H1 (cell line): ENCODE data around the gene PXN. TPM values are rescaled to one million over a fixed set of nuclear protein-coding genes. Genes with fewer than 3 reads are reported as not detected.

Experiments used
- CTCF ChIA-PET: fragments of 300-600 bp; sonication (Branson Sonifier 250); formaldehyde crosslinking; loops from one replicate; lab custom pipeline; 2021; ENCODE audit not compliant: partially characterized antibody; lab: Charles Lee
- POLR2A ChIA-PET: fragments of 300-600 bp; sonication (Branson Sonifier 250); formaldehyde crosslinking; loops from one replicate; lab custom pipeline; 2021; ENCODE audit warnings: inconsistent platforms; ENCODE audit not compliant: partially characterized antibody; lab: Charles Lee
- DNase-seq, 2 experiments: peaks; one replicate each; pipeline versions ENCODE4 v3.0.0 to v3.0.0-alpha.2; 2010 to 2022; ENCODE audit warnings: low spot score in 2 of 2, low read depth in 1 of 2, mixed read lengths in 1 of 2
- FAIRE-seq: peaks from 2 replicates; lab custom pipeline; 2011; peaks lifted over from hg19 to GRCh38; lab: Jason Lieb, UNC
- H2AFZ ChIP-seq: 2 replicates; pipeline ENCODE4 v1.8.1; 2012; ENCODE audit warnings: low read length, inconsistent platforms
- H2AK5ac ChIP-seq: 2 replicates; pipeline ENCODE4 v1.6.1; 2013; ENCODE audit warnings: low read depth, low read length
- H2BK120ac ChIP-seq: replicated peaks from 2 replicates; pipeline ENCODE3; 2013; ENCODE audit warnings: low read depth, low read length, inconsistent platforms
- H2BK12ac ChIP-seq: 2 replicates; pipeline ENCODE4 v1.6.1; 2013; ENCODE audit warnings: low read depth, low read length
- H2BK15ac ChIP-seq: 2 replicates; pipeline ENCODE4 v1.6.1; 2013; ENCODE audit warnings: low read length
- H2BK20ac ChIP-seq: 2 replicates; pipeline ENCODE4 v1.6.1; 2013; ENCODE audit warnings: low read length
- H2BK5ac ChIP-seq: 2 replicates; pipeline ENCODE4 v1.6.1; 2013; ENCODE audit warnings: low read depth, low read length
- H3K14ac ChIP-seq: 2 replicates; pipeline ENCODE4 v1.6.1; 2013; ENCODE audit warnings: inconsistent platforms; ENCODE audit not compliant: insufficient read length
- H3K18ac ChIP-seq: 2 replicates; pipeline ENCODE4 v1.6.1; 2013; ENCODE audit warnings: low read length; ENCODE audit errors: extremely low read depth
- H3K23ac ChIP-seq: 2 replicates; pipeline ENCODE4 v1.6.1; 2013; ENCODE audit warnings: inconsistent platforms; ENCODE audit not compliant: insufficient read length
- H3K23me2 ChIP-seq: 2 replicates; pipeline ENCODE4 v1.6.1; 2013; ENCODE audit warnings: low read depth, low read length
- H3K27ac ChIP-seq: 2 replicates; pipeline ENCODE4 v1.6.1; 2011; ENCODE audit warnings: low read depth, low read length, inconsistent platforms
- H3K27me3 ChIP-seq, 4 experiments: replicated peaks in 1 of 4; 1 replicate in 1 of 4; 2 replicates in 3 of 4; pipeline versions ENCODE4 v1.6.1 to v1.8.1; 2011 to 2013; ENCODE audit warnings: low read length in 3 of 4, mild to moderate bottlenecking in 3 of 4, inconsistent platforms in 2 of 4, mixed read lengths in 2 of 4, moderate library complexity in 1 of 4; ENCODE audit not compliant: control insufficient read depth in 3 of 4, insufficient read depth in 3 of 4; ENCODE audit errors: extremely low read depth in 1 of 4
- H3K36me3 ChIP-seq, 4 experiments: 2 replicates each; pipeline versions ENCODE4 v1.6.1 to v1.8.1; 2011 to 2013; ENCODE audit warnings: mild to moderate bottlenecking in 4 of 4, low read length in 3 of 4, moderate library complexity in 2 of 4, control low read depth in 1 of 4, inconsistent platforms in 1 of 4; ENCODE audit not compliant: insufficient read depth in 4 of 4, control insufficient read depth in 2 of 4
- H3K4ac ChIP-seq: replicated peaks from 2 replicates; pipeline ENCODE3; 2013; ENCODE audit warnings: low read length, low read depth, mixed read lengths, inconsistent platforms; ENCODE audit not compliant: insufficient read length
- H3K4me1 ChIP-seq, 4 experiments: replicated peaks in 1 of 4; 1 replicate in 1 of 4; 2 replicates in 3 of 4; pipeline versions ENCODE4 v1.6.1 to v1.8.1; 2011 to 2013; ENCODE audit warnings: low read length in 3 of 4, inconsistent platforms in 2 of 4, mixed read lengths in 1 of 4; ENCODE audit not compliant: insufficient read depth in 4 of 4, control insufficient read depth in 3 of 4
- H3K4me2 ChIP-seq, 2 experiments: 2 replicates each; pipeline versions ENCODE4 v1.6.1 to v1.8.1; 2011 to 2013; ENCODE audit warnings: low read depth in 2 of 2, low read length in 2 of 2, control low read depth in 1 of 2, inconsistent platforms in 1 of 2, mild to moderate bottlenecking in 1 of 2; ENCODE audit not compliant: insufficient read depth in 1 of 2
- H3K4me3 ChIP-seq, 4 experiments: fragments of 200-600, 300-600 bp in 1 of 4; sonication (generic), shearing (Covaris generic), sonication (Bioruptor Twin) in 1 of 4; 2 replicates each; pipeline versions ENCODE4 v1.5.1 to v1.8.1; 2011 to 2016; ENCODE audit warnings: low read length in 4 of 4, low read depth in 3 of 4, control low read depth in 2 of 4, inconsistent platforms in 2 of 4, mild to moderate bottlenecking in 2 of 4, mixed read lengths in 1 of 4, moderate library complexity in 1 of 4; ENCODE audit not compliant: insufficient read depth in 2 of 4; ENCODE audit errors: extremely low read depth in 1 of 4
- H3K56ac ChIP-seq: replicated peaks from 2 replicates; pipeline ENCODE3; 2013; ENCODE audit warnings: low read depth, mild to moderate bottlenecking, mixed read lengths, low read length, inconsistent platforms; ENCODE audit not compliant: insufficient read length
- H3K79me1 ChIP-seq: 2 replicates; pipeline ENCODE4 v1.6.1; 2013; ENCODE audit warnings: low read depth, low read length, control low read depth
- H3K79me2 ChIP-seq, 2 experiments: 2 replicates each; pipeline versions ENCODE4 v1.6.1 to v1.8.1; 2012 to 2013; ENCODE audit warnings: low read length in 2 of 2, mild to moderate bottlenecking in 2 of 2, inconsistent platforms in 1 of 2; ENCODE audit not compliant: insufficient read depth in 2 of 2, control insufficient read depth in 1 of 2
- H3K9ac ChIP-seq, 4 experiments: replicated peaks in 1 of 4; 1 replicate in 1 of 4; 2 replicates in 3 of 4; pipeline versions ENCODE4 v1.6.1 to v1.8.1; 2011 to 2013; ENCODE audit warnings: low read depth in 3 of 4, low read length in 3 of 4, control low read depth in 2 of 4, mild to moderate bottlenecking in 2 of 4, moderate library complexity in 2 of 4, inconsistent platforms in 1 of 4; ENCODE audit errors: extremely low read depth in 1 of 4
- H3K9me3 ChIP-seq, 2 experiments: 2 replicates each; pipeline versions ENCODE4 v1.6.1 to v1.8.1; 2012 to 2013; ENCODE audit warnings: mild to moderate bottlenecking in 2 of 2, moderate library complexity in 2 of 2, control low read depth in 1 of 2, inconsistent platforms in 1 of 2, low read depth in 1 of 2, low read length in 1 of 2, mixed read lengths in 1 of 2; ENCODE audit not compliant: insufficient read depth in 2 of 2
- H4K20me1 ChIP-seq, 2 experiments: replicated peaks in 1 of 2; 2 replicates each; pipeline versions ENCODE3 to v1.8.1; 2011 to 2013; ENCODE audit warnings: inconsistent platforms in 2 of 2, low read length in 2 of 2, mild to moderate bottlenecking in 1 of 2; ENCODE audit not compliant: insufficient read depth in 2 of 2, control insufficient read depth in 1 of 2
- H4K5ac ChIP-seq: 2 replicates; pipeline ENCODE4 v1.6.1; 2013; ENCODE audit warnings: low read length, low read depth, mixed read lengths, inconsistent platforms; ENCODE audit not compliant: insufficient read length
- H4K8ac ChIP-seq: 2 replicates; pipeline ENCODE4 v1.8.0; 2013; ENCODE audit warnings: mild to moderate bottlenecking, moderate library complexity, low read length, inconsistent platforms; ENCODE audit not compliant: insufficient read depth; ENCODE audit errors: extremely low read depth
- H4K91ac ChIP-seq: replicated peaks from 2 replicates; pipeline ENCODE3; 2013; ENCODE audit warnings: low read length, mixed read lengths, inconsistent platforms; ENCODE audit not compliant: insufficient read length
- BACH1 ChIP-seq: IDR thresholded peaks from 2 replicates; pipeline ENCODE4 v1.6.1; 2012; ENCODE audit warnings: low read length, improper control_type of control experiment
- BRCA1 ChIP-seq: IDR thresholded peaks from 2 replicates; pipeline ENCODE4 v1.6.1; 2012; ENCODE audit warnings: low read depth, low read length, improper control_type of control experiment
- CBX5 ChIP-seq: fragments of 300-800, 300-1000 bp; sonication (generic); IDR thresholded peaks from 2 replicates; pipeline ENCODE4 v1.7.1; 2016; ENCODE audit warnings: antibody characterized with exemption, low read length, low read depth
- CHD2 ChIP-seq: IDR thresholded peaks from 2 replicates; pipeline ENCODE4 v1.6.1; 2012; ENCODE audit warnings: low read length, improper control_type of control experiment
- CREB1 ChIP-seq: IDR thresholded peaks from 2 replicates; pipeline ENCODE4 v1.6.1; 2012; ENCODE audit warnings: inconsistent platforms
- CTBP2 ChIP-seq: IDR thresholded peaks from 2 replicates; pipeline ENCODE4 v1.7.0; 2011; ENCODE audit warnings: borderline replicate concordance, mild to moderate bottlenecking, moderate library complexity, mixed read lengths, low read length; ENCODE audit not compliant: insufficient read depth, insufficient read length
- FOSL1 ChIP-seq: IDR thresholded peaks from 2 replicates; pipeline ENCODE4 v1.6.1; 2011; ENCODE audit warnings: mild to moderate bottlenecking, low read depth, low read length, moderate library complexity; ENCODE audit not compliant: insufficient read depth
- HDAC6 ChIP-seq: IDR thresholded peaks from one replicate; pipeline ENCODE4 v1.7.1; 2012; ENCODE audit warnings: low read depth, mild to moderate bottlenecking, inconsistent platforms, low read length, moderate library complexity
- KDM4A ChIP-seq: IDR thresholded peaks from one replicate; pipeline ENCODE4 v1.7.1; 2012; ENCODE audit warnings: low read depth, mild to moderate bottlenecking, moderate library complexity, low read length, inconsistent platforms; ENCODE audit not compliant: severe bottlenecking
- POLR2AphosphoS5 ChIP-seq: IDR thresholded peaks from 2 replicates; pipeline ENCODE4 v1.6.1; 2011; ENCODE audit warnings: low read depth, low read length
- SIN3A ChIP-seq, 2 experiments: IDR thresholded peaks in 1 of 2; conservative IDR thresholded peaks in 1 of 2; 2 replicates each; pipeline ENCODE4 v1.6.1; 2011 to 2012; ENCODE audit warnings: low read length in 2 of 2, improper control_type of control experiment in 1 of 2, low read depth in 1 of 2, mild to moderate bottlenecking in 1 of 2
- SP1 ChIP-seq: IDR thresholded peaks from 2 replicates; pipeline ENCODE4 v1.6.1; 2011; ENCODE audit warnings: low read depth, low read length
- TAF7 ChIP-seq: optimal IDR thresholded peaks from 2 replicates; pipeline ENCODE3; 2011; ENCODE audit warnings: low read depth, mild to moderate bottlenecking, inconsistent platforms, low read length, moderate library complexity, borderline replicate concordance
- TCF12 ChIP-seq: IDR thresholded peaks from 2 replicates; pipeline ENCODE4 v1.6.1; 2011; ENCODE audit warnings: low read depth, mild to moderate bottlenecking, low read length
- YY1 ChIP-seq: IDR thresholded peaks from 2 replicates; pipeline ENCODE4 v1.6.1; 2011; ENCODE audit warnings: low read depth, mild to moderate bottlenecking, low read length
- WGBS, 2 experiments: shearing (Covaris generic) in 1 of 2; methylation state at CpG; one replicate each; pipeline versions ENCODE4 v1.1.6 to v1.1.7; 2013 to 2015; ENCODE audit warnings: low lambda C conversion rate in 2 of 2, mixed read lengths in 2 of 2, inconsistent platforms in 1 of 2, low coverage in 1 of 2, missing lambda C conversion rate in 1 of 2; ENCODE audit not compliant: insufficient replicate concordance in 2 of 2, insufficient coverage in 1 of 2, insufficient read length in 1 of 2; ENCODE audit errors: extremely low coverage in 1 of 2, missing lambda C conversion rate in 1 of 2; 5-methylcytosine and 5-hydroxymethylcytosine counted together
- polyA plus RNA-seq, 7 experiments: library from polyadenylated mRNA; depleted of rRNA in 3 of 7; stranded (reverse) in 5 of 7; unstranded in 2 of 7; fragments of >200 nt in 5 of 7; fragments of 200-250 nt in 2 of 7; gene quantifications; 1 replicate in 5 of 7; 2 replicates in 1 of 7; 4 replicates in 1 of 7; pipeline versions ENCODE4 v1.2.1 to v1.2.3, GENCODE V29; 2011 to 2013; ENCODE audit warnings: missing spikeins in 2 of 7, mixed read lengths in 2 of 7
- total RNA-seq: library from RNA; stranded (reverse); fragmentation: NEBNext Ultra II Directional; extraction: Animal tissue kit (Norgen Biotek cat#: 25700); gene quantifications from 2 replicates; pipeline ENCODE4 v1.2.1, GENCODE V29; 2021

Gene PXN
- total and polyA plus RNA-seq, 2 of the 8 experiments (the other 6 are each of a cell fraction or from before 2014, with no cell fraction given), result 51.0 to 105 TPM

DNA sequence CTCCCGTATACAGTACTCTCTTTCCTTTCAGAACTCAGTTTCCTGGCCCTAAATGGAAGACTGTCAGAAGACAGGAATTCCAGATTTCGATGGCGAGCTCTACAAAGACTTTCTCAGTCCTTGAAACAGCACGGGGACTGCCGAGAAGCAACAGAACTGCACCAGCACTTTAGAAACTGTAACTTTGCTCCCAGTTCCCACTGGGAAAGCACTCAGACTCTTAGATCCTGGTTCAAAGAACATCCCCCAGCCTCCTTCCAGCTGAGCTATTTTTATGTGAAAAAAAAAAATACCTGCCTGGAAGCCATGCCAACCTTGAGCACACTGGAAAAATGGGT, 1.8 kb downstream of the PXN start:
- 85% methylated on average over 5 of the region's 5 CpGs; no CpG with 5 or more reads in 1 of the 2 experiments for WGBS, 2 experiments
- H3K27ac ChIP-seq, result no peak overlapping the region
- no peaks in the 10 kb centered on the region for H3K9me3 ChIP-seq
- DNase-seq (no peak), FAIRE-seq (no peak)
- no peak overlapping the region for H3K23ac ChIP-seq
- peaks cover 35 to 64% of the 10 kb centered on the region in 2 experiments for H3K79me2 ChIP-seq
- peak overlapping the region; percentile 51; the same call in 1 of the 2 replicates for H2BK20ac ChIP-seq
- no peak overlapping the region for H2BK120ac ChIP-seq
- H4K91ac ChIP-seq, result no peak overlapping the region
- H3K36me3 ChIP-seq, result no peaks in the 10 kb centered on the region
- no peak overlapping the region for H2AK5ac ChIP-seq
- H2BK5ac ChIP-seq, result no peak overlapping the region; the same call in 1 of the 2 replicates
- no peak overlapping the region for H3K9ac ChIP-seq
- POLR2A ChIA-PET, result interaction anchor here (0.7 to 88.3 kb wide), 4 partner anchors 4 to 161 kb away, joined by 3 to 4270 read pairs (median 2136); partner anchors contain the start of genes GCN1, PXN, RNU4-1 and RNU4-2
- H4K8ac ChIP-seq, result no peak overlapping the region
- no peaks in the 10 kb centered on the region for H3K27me3 ChIP-seq
- peaks cover 21% of the 10 kb centered on the region for H3K79me1 ChIP-seq
- no peak overlapping the region for H2BK12ac ChIP-seq
- H2AFZ ChIP-seq, result no peak overlapping the region
- H3K4ac ChIP-seq, result no peak overlapping the region
- no peak overlapping the region for H3K56ac ChIP-seq
- no peak overlapping the region for H3K18ac ChIP-seq
- peaks cover 8 to 14% of the 10 kb centered on the region in 2 experiments for H4K20me1 ChIP-seq
- H4K5ac ChIP-seq, result no peak overlapping the region
- H3K4me1 ChIP-seq, result peaks cover 17 to 33% (median 20%) of the 10 kb centered on the region in 4 experiments
- CTCF ChIA-PET, result interaction anchor here (1.6 to 34.8 kb wide), 4 partner anchors 19 to 62 kb away, joined by 3 to 930 read pairs (median 376); partner anchors contain the start of gene RPLP0
- H3K14ac ChIP-seq, result no peak overlapping the region
- peaks cover 8% of the 10 kb centered on the region; the same call in 1 of the 2 replicates for H3K23me2 ChIP-seq
- peak overlapping the region; percentile 92 to 96 for H3K4me2 ChIP-seq
- H2BK15ac ChIP-seq, result 0 out of 2 replicates have a peak overlapping the region, but pooled peaks have one; percentile 10
- H3K4me3 ChIP-seq, result peak overlapping the region in 1 of 4 experiments; percentile 85; a peak in 2 of 8 replicates
- no peak for TF ChIP-seq HDAC6
- no peak for TF ChIP-seq BRCA1
- no peak for TF ChIP-seq KDM4A
- TF ChIP-seq CBX5, result no peak
- TF ChIP-seq BACH1, result no peak
- TF ChIP-seq SP1, result no peak
- TF ChIP-seq YY1, result no peak
- no peak for TF ChIP-seq SIN3A (conservative IDR thresholded peaks at IDR 0.05 in 1 of 2, IDR thresholded peaks at IDR 0.05 in 1 of 2; ENCODE audit: low read depth in 1 of 2, low read length in 2 of 2)
- TF ChIP-seq TCF12, result no peak
- no peak for TF ChIP-seq FOSL1
- no peak for TF ChIP-seq CTBP2
- TF ChIP-seq POLR2AphosphoS5, result no peak
- TF ChIP-seq TAF7, result no peak
- no peak for TF ChIP-seq CHD2
- no peak for TF ChIP-seq CREB1
